Esophagus squamous epithelium (tissue), 5 donors: ENCODE results near the gene CITED2. TPM values are rescaled to one million over a fixed set of nuclear protein-coding genes. Genes with fewer than 3 reads are reported as not detected.

Experiments
- DNase-seq: peaks from one replicate; lab custom pipeline; 2025; lab: John Stamatoyannopoulos, UW
- H3K27ac ChIP-seq, 4 donors: fragments of 200-600 bp; sonication (generic); one replicate each; pipeline ENCODE4 v1.5.1; 2016 to 2019; ENCODE audit warnings: mild to moderate bottlenecking in 1 of 4
- H3K27me3 ChIP-seq, 4 donors: fragments of 200-600 bp; sonication (generic); 1 replicate in 3 of 4; 2 replicates in 1 of 4; pipeline versions ENCODE4 v1.5.1 to v1.6.0; 2017 to 2021; ENCODE audit warnings: antibody characterized with exemption in 1 of 4
- H3K36me3 ChIP-seq, 3 donors: fragments of 200-600 bp; sonication (generic); one replicate each; pipeline ENCODE4 v1.5.1; 2016 to 2019
- H3K4me1 ChIP-seq, 3 donors: fragments of 200-600 bp; sonication (generic); one replicate each; pipeline ENCODE4 v1.5.1; 2017 to 2019
- H3K4me3 ChIP-seq, 4 donors: fragments of 200-600 bp; sonication (generic); 1 replicate in 3 of 4; 2 replicates in 1 of 4; pipeline ENCODE4 v1.5.1; 2016 to 2019; ENCODE audit warnings: mild to moderate bottlenecking in 2 of 4, moderate library complexity in 1 of 4
- H3K9me3 ChIP-seq, 3 donors: fragments of 200-600 bp; sonication (generic); one replicate each; pipeline ENCODE4 v1.5.1; 2016 to 2019
- CTCF ChIP-seq, 6 experiments: fragments of 450-650 bp in 4 of 6; fragments of 200-600 bp in 2 of 6; sonication (generic) in 2 of 6; IDR thresholded peaks; one replicate each; pipeline ENCODE4 v1.5.1; 2016 to 2019; ENCODE audit warnings: antibody characterized with exemption in 6 of 6, mild to moderate bottlenecking in 4 of 6, moderate library complexity in 4 of 6
- POLR2A ChIP-seq, 4 donors: fragments of 450-650 bp; IDR thresholded peaks; one replicate each; pipeline ENCODE4 v1.6.1; 2017; ENCODE audit warnings: antibody characterized with exemption in 4 of 4, mild to moderate bottlenecking in 4 of 4, moderate library complexity in 3 of 4
- WGBS, 2 donors: methylation state at CpG; one replicate each; pipeline ENCODE4 v1.1.5; 2018; 5-methylcytosine and 5-hydroxymethylcytosine counted together
- intact Hi-C: fragments of 100-400 bp; cut with DNase I; formaldehyde crosslinking; loops from one replicate; pipeline ENCODE4 v1.15.0; 2022
- total RNA-seq, 4 donors: library from RNA; depleted of rRNA; stranded (reverse); fragments of >200 nt; gene quantifications; one replicate each; pipeline ENCODE4 v1.1.0, GENCODE V29; 2016
- donor health status: DM: yes; HTN: yes; CAD: no.

The CITED2 gene
- total RNA-seq, 4 donors from 2014 or later, result 24.8 to 169 (median 60.9) TPM

GRCh38 chr6:139373928-139374356 is 506 bp downstream of the CITED2 start:
- peak overlapping the region; percentile 90 to 94 (median 92) for H3K4me3 ChIP-seq
- TF ChIP-seq CTCF (IDR thresholded peaks at IDR 0.05) (no peak), POLR2A (IDR thresholded peaks at IDR 0.05) (no peak)
- peak overlapping the region; percentile 96 to 99 (median 98) for H3K27ac ChIP-seq
- peaks cover 8 to 53% (median 17%) of the 10 kb centered on the region in 3 donors for H3K4me1 ChIP-seq
- DNase-seq, result no peak
- peaks cover 0 to 25% (median 0%) of the 10 kb centered on the region in 3 donors for H3K36me3 ChIP-seq
- H3K9me3 ChIP-seq, result no peaks in the 10 kb centered on the region
- intact Hi-C loops, result loop anchor here (10.0 kb wide), 1 partner anchor 221 kb away; no protein-coding TSS in a partner anchor
- no peaks in the 10 kb centered on the region for H3K27me3 ChIP-seq
- WGBS, 2 donors, result 0% methylated on average over 3 to 23 of the region's 25 CpGs

DNA sequence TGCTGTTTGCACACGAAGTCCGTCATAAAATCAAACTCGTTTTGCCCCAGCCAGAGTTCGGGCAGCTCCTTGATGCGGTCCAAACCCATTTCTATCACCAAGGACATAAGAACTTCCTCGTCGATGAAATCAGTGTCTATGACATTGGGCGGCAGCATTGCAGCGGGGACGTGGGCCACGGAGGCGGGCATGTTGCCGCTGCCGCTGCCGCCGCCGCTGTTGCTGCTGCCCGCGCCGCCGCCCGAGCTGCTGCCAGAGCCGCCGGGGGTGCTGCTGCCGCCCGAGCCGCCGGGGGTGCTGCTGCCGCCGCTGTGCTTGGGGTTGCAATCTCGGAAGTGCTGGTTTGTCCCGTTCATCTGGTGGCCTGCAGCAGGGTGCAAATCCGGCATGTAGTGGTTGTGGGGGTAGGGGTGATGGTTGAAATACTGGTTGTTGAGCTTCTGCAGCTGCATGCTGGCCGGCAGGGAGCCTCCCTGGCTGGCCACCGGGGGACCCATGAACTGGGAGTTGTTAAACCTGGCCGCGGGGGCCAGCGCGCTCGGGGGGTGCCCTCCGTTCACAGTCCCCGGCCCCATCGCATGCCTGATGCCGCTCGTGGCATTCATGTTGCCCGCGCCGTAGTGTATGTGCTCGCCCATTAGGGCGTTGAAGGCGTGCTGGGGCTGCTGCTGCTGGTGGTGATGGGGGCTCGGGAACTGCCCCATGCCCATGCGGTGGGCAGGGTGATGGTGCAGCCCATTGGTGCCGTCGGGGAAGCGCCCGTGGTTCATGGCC is 1.1 kb downstream of the CITED2 start:
- Histone ChIP-seq H3K27me3 (no peaks in the 10 kb centered on the region), H3K27ac (peak overlapping the region; percentile 96 to 99 (median 98)), H3K4me1 (peaks cover 8 to 56% (median 17%) of the 10 kb centered on the region in 3 donors), H3K36me3 (peaks cover 0 to 25% (median 0%) of the 10 kb centered on the region in 3 donors), H3K4me3 (peak overlapping the region; percentile 90 to 94 (median 92)), H3K9me3 (no peaks in the 10 kb centered on the region)
- intact Hi-C loops, result loop anchor here (10.0 kb wide), 1 partner anchor 221 kb away; no protein-coding TSS in a partner anchor
- WGBS, 2 donors, result 0 to 2% methylated on average over 5 to 12 of the region's 57 CpGs
- DNase-seq, result peak; percentile 30
- TF ChIP-seq POLR2A (IDR thresholded peaks at IDR 0.05) (peak in 2 of 4 donors; percentile 10 to 35), CTCF (IDR thresholded peaks at IDR 0.05) (peak in 5 of 6 experiments; percentile 10 to 70 (median 50))

- no peaks in the 10 kb centered on the region for H3K9me3 ChIP-seq
- H3K36me3 ChIP-seq, result peaks cover 0 to 25% (median 0%) of the 10 kb centered on the region in 3 donors
- DNase-seq, result no peak
- peaks cover 8 to 56% (median 17%) of the 10 kb centered on the region in 3 donors for H3K4me1 ChIP-seq
- TF ChIP-seq POLR2A (IDR thresholded peaks at IDR 0.05), result peak in 1 of 4 donors; percentile 3
- no peak for TF ChIP-seq CTCF (IDR thresholded peaks at IDR 0.05)
- H3K4me3 ChIP-seq, result peak overlapping the region; percentile 90 to 94 (median 92)
- WGBS, 2 donors, result 0 to 4% methylated on average over 14 of the region's 14 CpGs
- intact Hi-C loops, result loop anchor here (10.0 kb wide), 1 partner anchor 222 kb away; no protein-coding TSS in a partner anchor
- H3K27me3 ChIP-seq, result no peaks in the 10 kb centered on the region
- H3K27ac ChIP-seq, result peak overlapping the region; percentile 96 to 99 (median 98)
These were observed 1.9 kb downstream of the CITED2 start for GRCh38 chr6:139372326-139373153.

DNA sequence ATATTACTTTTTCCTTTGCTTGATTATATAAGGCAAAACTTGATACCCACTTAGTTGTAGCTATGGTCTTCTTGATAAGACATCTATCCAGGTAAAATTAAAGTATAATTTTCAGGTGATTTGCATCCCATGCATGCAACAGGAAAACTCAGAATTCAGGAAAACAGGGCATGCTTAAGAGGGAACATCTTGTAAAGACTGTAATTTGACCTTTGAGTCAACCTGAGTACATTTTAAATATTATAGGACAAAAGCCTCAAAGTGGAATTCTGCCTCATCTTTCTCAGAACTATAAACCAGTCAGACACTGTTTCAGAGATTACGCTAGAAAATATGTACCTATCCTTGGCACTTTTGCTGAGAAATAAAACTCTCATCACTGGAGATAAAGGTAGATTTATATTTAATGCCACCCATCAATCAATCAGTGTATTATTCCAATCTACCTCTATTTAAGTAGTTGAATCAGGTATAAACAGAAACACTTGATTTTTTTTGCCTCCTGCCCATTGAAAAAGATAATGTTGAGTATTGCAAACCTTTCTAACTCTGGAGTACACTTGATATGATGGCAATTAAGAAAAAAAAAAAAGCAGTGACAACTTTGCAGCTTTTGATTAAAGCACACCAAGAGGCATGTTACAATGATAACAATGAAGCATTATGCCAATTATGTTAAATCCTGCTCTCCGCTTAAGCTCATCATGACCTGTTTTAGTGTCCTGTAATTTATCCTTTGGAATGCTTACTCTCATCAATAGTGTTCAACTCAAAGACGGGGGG is 2.8 kb downstream of the CITED2 start:
- peaks cover 0 to 25% (median 0%) of the 10 kb centered on the region in 3 donors for H3K36me3 ChIP-seq
- intact Hi-C loops, result loop anchor here (10.0 kb wide), 1 partner anchor 223 kb away; no protein-coding TSS in a partner anchor
- H3K9me3 ChIP-seq, result no peaks in the 10 kb centered on the region
- no peak for TF ChIP-seq CTCF (IDR thresholded peaks at IDR 0.05)
- no peak for TF ChIP-seq POLR2A (IDR thresholded peaks at IDR 0.05)
- no peak for DNase-seq
- H3K4me1 ChIP-seq, result peaks cover 6 to 48% (median 16%) of the 10 kb centered on the region in 3 donors
- peak overlapping the region; percentile 90 to 94 (median 92) for H3K4me3 ChIP-seq
- H3K27me3 ChIP-seq, result no peaks in the 10 kb centered on the region
- peak overlapping the region in 3 of 4 donors; percentile 59 to 99 (median 97) for H3K27ac ChIP-seq
- 26 to 32% methylated on average over 3 of the region's 3 CpGs for WGBS, 2 donors
